ENCODE measurements around the gene EXOSC10.

Gene EXOSC10

DNA sequence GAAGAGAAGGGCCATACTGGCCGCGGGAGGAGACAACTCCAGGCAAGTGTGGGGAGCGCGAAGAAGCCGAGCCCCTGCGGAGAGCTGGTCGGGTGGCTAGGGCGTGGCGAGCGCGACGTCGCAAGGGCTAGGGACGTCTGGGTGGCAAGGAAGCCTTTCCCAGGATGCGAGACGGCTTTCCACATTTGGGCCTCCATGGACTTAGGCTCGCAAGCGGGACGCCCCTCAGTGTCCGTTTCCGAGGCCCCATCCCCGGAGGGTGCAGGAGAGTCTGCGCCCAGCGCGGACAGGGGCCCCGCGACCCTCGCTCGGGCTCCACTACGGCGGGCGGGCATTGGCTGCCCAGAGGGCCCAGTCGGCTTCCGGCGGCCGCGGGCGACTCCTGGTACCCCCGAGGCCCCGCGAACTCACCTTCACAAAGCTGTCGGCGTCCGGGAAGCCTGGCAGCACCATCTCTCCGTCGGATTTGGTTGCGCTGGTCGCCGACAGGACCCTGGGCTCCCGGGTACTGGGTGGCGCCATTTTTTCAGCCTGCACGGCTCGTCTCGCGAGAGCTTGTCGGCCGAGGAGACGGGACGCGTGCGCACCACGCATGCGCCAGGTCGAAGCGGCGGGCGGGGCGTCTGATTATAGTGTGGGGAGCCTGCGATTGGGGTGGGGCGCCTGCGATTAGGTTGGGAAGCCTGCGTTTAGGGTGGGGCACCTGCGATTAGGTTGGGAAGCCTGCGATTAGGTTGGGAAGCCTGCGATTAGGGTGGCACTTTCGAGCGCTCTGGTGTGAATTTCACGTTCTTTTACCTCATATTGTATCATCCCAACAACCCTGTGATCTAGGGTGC lies at the start of gene EXOSC10:
TSS of gene EXOSC10 (minus strand) at position 560 of the 839 bp plus-strand sequence. CDS start at position 522, 38 bp downstream.
- Histone ChIP-seq H3K36me3 (peaks cover 29 to 31% (median 30%) of the 10 kb centered on the region in 3 donors), H3K4me1 (peaks cover 0 to 13% (median 12%) of the 10 kb centered on the region in 4 donors), H3K27ac (peak within 1 kb of the TSS; percentile 78 to 81), H3K9me3 (no peaks in the 10 kb centered on the region), H3K4me3 (peak within 1 kb of the TSS; percentile 82 to 98), H3K27me3 (no peaks in the 10 kb centered on the region)
- DNase-seq: peak; percentile 91 to 95
- intact Hi-C loops (cut with DNase I; ENCODE audit: low total_unique reads): no loop called here
- TF ChIP-seq, protein P1, sequence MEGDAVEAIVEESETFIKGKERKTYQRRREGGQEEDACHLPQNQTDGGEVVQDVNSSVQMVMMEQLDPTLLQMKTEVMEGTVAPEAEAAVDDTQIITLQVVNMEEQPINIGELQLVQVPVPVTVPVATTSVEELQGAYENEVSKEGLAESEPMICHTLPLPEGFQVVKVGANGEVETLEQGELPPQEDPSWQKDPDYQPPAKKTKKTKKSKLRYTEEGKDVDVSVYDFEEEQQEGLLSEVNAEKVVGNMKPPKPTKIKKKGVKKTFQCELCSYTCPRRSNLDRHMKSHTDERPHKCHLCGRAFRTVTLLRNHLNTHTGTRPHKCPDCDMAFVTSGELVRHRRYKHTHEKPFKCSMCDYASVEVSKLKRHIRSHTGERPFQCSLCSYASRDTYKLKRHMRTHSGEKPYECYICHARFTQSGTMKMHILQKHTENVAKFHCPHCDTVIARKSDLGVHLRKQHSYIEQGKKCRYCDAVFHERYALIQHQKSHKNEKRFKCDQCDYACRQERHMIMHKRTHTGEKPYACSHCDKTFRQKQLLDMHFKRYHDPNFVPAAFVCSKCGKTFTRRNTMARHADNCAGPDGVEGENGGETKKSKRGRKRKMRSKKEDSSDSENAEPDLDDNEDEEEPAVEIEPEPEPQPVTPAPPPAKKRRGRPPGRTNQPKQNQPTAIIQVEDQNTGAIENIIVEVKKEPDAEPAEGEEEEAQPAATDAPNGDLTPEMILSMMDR (IDR thresholded peaks at IDR 0.05): no peak

DNA sequence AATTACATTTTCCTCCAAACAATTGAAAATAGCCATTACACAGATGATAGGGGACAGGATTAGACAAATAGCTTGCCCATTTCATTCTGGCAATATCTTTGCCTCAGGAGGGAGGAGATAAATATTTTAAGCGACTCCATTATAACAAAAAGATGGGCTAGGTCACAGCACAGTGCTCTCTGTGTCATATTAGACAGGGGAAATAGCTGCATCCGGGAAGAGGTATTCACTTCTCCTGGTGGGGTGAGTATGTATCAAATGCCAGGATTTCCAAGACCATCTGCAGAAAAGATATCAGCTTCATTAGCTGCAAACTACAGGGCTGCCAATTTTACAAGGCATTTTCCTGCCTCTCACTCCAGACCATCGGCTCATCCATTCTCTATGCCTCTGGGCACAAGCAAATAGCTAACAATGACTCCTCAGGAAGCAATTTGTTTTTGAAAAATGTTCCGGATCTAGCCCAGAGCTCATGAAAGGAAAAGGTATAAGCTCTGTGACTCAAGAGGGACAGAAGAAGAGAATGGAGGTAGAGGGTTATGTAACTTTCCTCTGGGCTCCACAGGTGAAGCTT lies 47.6 kb upstream of the EXOSC10 start:
- Histone ChIP-seq H3K9me3 (no peaks in the 10 kb centered on the region), H3K4me1 (peaks cover 0 to 28% (median 4%) of the 10 kb centered on the region in 4 donors), H3K36me3 (peaks cover 51 to 90% (median 72%) of the 10 kb centered on the region in 3 donors), H3K4me3 (no peak overlapping the region), H3K27ac (no peak overlapping the region), H3K27me3 (no peaks in the 10 kb centered on the region)
- intact Hi-C loops (cut with DNase I; ENCODE audit: low total_unique reads): no loop called here
- DNase-seq: no peak
- TF ChIP-seq, protein P1 (IDR thresholded peaks at IDR 0.05): no peak

DNA sequence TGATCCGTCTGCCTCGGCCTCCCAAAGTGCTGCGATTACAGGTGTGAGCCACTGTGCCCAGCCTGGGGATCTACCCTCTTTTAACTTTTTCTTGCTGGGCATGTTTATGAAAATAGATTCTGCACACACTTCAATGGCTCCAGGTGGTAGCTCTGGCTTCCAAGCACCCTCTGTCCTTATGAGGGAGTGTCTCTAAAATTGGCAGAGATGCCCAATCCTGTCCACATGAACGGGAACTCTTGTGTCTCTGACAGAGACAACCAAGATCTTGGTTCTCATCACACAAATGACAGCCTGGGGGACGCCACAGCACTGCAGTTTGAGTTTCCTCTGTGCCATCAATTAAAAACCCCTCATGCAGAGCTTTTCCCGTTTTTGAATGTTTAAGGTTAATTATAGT lies 46.1 kb upstream of the EXOSC10 start:
- intact Hi-C loops (cut with DNase I; ENCODE audit: low total_unique reads): no loop called here

DNA sequence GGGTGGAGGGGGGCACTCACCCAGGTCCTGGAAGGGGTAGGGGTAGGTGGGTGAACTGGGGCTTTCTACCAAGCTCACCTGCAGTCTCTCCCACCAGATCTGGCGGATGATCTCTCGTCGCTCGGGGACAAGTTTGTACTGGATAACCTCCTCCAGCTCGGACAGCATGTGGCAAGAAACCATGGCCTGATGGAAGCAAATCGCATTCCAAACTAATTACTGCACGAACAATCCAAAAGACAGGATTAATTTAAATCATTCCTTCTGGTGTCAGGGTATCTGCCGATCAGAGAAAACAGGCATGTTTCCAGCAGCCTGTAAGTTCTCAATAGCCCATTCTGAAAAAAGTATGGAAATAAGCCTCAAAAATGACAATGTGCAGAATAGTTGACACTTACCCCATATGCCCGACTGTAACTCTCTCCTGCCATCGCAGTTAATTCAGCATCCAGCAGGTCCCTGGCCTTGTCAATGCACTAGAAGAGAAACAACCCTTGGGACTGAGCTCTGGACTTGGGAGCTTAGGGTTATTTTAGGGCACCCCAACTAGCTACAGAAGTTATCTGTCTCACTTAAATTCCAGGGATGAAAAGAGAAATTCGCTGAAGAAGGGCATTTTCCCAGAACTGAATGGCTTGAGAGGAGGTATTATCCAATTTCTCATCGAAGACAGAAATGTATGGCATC lies 45.0 kb upstream of the EXOSC10 start:
- Histone ChIP-seq H3K4me3 (no peak overlapping the region), H3K27ac (peak overlapping the region; percentile 63 to 68), H3K27me3 (no peaks in the 10 kb centered on the region), H3K36me3 (peaks cover 58 to 84% (median 59%) of the 10 kb centered on the region in 3 donors), H3K9me3 (no peaks in the 10 kb centered on the region), H3K4me1 (peaks cover 0 to 31% (median 4%) of the 10 kb centered on the region in 4 donors)
- TF ChIP-seq, protein P1 (IDR thresholded peaks at IDR 0.05): no peak
- intact Hi-C loops (cut with DNase I; ENCODE audit: low total_unique reads): no loop called here
- DNase-seq: no peak

More for the DNA sequence above, 46.1 kb upstream of the EXOSC10 start:
- Histone ChIP-seq H3K36me3 (peaks cover 55 to 87% (median 64%) of the 10 kb centered on the region in 3 donors), H3K27me3 (no peaks in the 10 kb centered on the region), H3K27ac (no peak overlapping the region), H3K9me3 (no peaks in the 10 kb centered on the region), H3K4me3 (no peak overlapping the region), H3K4me1 (peaks cover 0 to 31% (median 4%) of the 10 kb centered on the region in 4 donors)
- DNase-seq: no peak
- TF ChIP-seq, protein P1 (IDR thresholded peaks at IDR 0.05): no peak

DNA sequence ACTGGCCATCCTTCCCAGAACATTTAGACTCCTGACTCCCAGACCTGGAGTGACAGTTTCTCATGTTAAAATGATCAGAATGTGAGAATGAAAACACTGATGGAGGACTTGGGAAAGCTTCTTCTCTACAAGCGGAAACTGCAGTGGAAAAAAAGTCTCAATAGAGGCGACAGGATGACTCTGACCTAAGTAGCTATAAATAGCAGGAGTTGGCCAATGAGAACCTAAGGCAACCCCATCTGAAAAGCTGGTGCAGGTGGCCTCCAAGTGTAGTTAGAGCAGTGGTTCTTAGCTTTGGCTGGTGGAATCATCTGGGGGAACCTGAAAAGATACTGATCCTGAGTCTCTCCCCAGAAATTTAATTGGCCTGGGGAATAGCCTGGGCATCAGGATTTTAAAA lies 44.2 kb upstream of the EXOSC10 start:
- TF ChIP-seq, protein P1 (IDR thresholded peaks at IDR 0.05): no peak
- H3K27ac ChIP-seq: peak overlapping the region; percentile 63 to 68
- intact Hi-C loops (cut with DNase I; ENCODE audit: low total_unique reads): no loop called here
- DNase-seq: no peak
- no peak overlapping the region for H3K4me3 ChIP-seq
- H3K36me3 ChIP-seq: peaks cover 58 to 84% (median 59%) of the 10 kb centered on the region in 3 donors
- peaks cover 0 to 31% (median 4%) of the 10 kb centered on the region in 4 donors for H3K4me1 ChIP-seq
- no peaks in the 10 kb centered on the region for H3K9me3 ChIP-seq
- no peaks in the 10 kb centered on the region for H3K27me3 ChIP-seq
